NCI-H146 (cell line): ENCODE measurements around the gene PHACTR2.

Experiments
- DNase-seq: peaks from one replicate; lab custom pipeline; 2025; lab: John Stamatoyannopoulos, UW

The PHACTR2 gene

DNA sequence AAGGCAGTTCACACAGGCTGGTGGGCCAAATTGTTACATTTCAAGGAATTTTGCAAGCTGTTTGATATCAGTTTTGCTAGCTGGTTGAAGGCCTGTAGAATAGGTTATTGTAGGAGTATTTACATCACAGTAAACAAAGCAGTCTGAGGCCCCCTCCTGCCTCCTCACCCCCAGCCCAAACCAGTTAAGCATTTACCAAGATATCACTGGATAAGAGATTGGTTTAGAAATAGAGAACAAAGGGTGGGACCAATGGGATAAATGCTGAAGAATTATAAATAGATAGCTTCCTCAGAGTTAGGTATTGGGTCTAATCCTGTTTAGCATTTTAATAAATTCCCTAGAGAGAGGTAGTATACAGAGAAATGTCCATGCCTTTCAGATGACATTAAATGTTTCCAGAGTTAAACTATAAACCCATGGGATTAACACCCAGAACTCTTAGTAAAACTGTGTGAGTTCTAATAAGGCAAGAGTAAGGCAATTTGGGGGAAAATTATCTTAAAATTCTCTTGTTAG is 2.3 kb upstream of the PHACTR2 start:
- no peak for DNase-seq

DNA sequence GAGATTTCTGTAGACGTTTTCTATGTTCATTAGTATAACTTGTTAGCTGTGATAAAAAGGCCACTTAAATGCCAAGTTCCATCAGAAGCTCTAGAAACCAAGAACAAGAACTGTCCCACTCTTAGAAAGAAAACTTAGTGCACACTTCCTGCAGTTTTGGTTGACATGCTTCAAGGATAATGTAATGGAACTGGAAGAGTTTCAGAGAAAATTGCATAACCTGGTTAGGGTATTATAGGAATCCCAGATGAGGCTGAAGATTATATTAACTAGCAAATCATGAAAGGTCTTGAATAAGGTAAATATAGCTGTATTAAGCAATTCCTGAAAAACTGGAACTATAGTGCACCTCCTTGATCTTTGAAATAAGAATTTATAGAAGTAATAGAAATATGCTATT is 1.8 kb upstream of the PHACTR2 start:
- DNase-seq: no peak

DNA sequence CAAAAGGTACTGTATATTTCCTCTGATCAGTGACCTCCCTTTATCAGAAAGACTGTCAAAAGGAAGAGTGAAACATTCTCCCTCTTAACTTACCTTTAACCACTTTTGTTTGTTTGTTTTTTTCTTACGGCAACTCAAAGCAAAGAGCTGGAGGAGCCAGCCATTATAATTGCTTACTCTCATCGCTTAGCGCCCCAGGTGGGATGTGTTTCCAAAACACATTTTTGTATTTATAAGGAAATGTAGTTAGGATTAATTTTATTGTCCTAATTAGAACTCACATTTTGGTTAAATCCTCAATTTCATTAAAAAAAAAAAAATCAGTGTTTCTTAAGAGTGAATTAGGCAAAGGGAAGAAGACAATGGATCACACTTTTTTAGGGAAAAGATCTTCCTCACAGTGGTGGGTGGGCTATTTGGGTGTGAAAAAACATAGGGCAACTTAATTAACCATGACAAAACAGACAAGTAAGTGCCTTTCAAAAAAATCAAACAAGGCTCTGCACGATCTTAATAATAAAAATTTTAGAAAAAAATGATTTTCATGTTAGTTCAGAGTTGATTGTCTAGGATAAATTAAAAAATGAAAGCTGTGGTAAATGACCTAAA is 1.2 kb upstream of the PHACTR2 start:
- DNase-seq: no peak

- DNase-seq: no peak
Measured at GRCh38 chr6:143677577-143677890, 231 bp upstream of the PHACTR2 start.

GRCh38 chr6:143679041-143679440 is 1.3 kb downstream of the PHACTR2 start:
- DNase-seq: no peak

GRCh38 chr6:143680141-143680540 is 2.4 kb downstream of the PHACTR2 start:
- DNase-seq: no peak

- no peak for DNase-seq
Measured at GRCh38 chr6:143682805-143683204, 5.0 kb downstream of the PHACTR2 start.

DNA sequence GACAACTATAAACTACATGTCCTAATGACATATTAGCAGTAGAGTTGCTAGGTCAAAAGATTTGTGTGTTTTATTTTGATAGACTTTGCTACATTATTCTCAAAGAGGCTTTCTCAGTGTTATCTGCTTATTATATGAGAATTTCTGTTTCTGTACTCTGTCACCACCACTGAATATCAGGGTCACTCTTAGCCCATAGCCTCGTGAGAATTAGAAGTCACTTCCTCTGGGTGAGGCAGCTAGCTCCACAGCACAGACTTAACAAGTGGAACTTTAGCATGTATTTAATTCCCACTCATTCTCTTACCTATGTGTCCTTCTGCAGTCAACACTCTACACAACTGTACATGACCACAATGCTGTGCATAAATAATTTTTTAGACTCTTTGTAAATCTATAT is 6.7 kb downstream of the PHACTR2 start:
- no peak for DNase-seq

DNA sequence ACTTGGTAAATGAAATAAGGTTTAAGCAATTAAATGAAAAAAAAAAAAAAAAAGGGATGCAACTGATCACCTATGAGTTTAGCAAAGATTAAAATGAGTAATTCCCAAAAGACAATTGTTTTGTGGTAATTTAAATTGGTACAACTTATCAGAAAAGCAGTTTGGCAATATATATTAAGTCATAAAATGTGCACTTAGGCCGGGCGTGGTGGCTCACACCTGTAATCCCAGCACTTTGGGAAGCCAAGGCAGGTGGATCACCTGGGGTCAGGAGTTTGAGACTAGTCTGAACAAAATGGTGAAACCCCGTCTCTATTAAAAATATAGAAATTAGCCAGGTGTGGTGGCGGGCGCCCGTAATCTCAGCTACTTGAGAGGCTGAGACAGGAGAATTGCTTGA is 7.9 kb downstream of the PHACTR2 start:
- no peak for DNase-seq

DNA sequence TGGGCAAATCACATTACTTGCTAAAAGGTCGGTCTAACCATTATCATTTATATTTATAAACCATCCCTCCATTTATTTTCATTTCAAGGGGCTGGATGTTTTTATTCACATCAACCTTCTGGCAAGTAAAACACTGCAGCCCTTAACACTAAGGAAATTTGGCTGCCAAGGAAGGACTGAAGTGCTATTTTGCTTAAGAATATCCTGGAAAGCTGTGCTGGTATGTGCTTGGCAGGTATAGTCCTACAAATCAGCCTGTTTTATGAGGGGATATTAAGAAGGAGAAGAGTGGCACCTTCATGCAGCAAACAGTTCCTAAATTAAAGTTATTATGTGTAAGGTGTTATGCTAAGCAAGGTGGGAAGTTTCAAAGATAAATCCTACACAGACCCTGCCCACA is 9.8 kb downstream of the PHACTR2 start:
- DNase-seq: no peak

- DNase-seq: no peak
Measured at GRCh38 chr6:143688681-143689080, 10.9 kb downstream of the PHACTR2 start.

- no peak for DNase-seq
Measured at GRCh38 chr6:143689852-143690251, 12.1 kb downstream of the PHACTR2 start.

GRCh38 chr6:143691155-143691554 is 13.4 kb downstream of the PHACTR2 start:
- no peak for DNase-seq

- no peak for DNase-seq
Measured at GRCh38 chr6:143691900-143692636, 14.3 kb downstream of the PHACTR2 start.

GRCh38 chr6:143692696-143693095 is 14.9 kb downstream of the PHACTR2 start:
- no peak for DNase-seq

GRCh38 chr6:143694013-143694412 is 16.2 kb downstream of the PHACTR2 start:
- DNase-seq: no peak

DNA sequence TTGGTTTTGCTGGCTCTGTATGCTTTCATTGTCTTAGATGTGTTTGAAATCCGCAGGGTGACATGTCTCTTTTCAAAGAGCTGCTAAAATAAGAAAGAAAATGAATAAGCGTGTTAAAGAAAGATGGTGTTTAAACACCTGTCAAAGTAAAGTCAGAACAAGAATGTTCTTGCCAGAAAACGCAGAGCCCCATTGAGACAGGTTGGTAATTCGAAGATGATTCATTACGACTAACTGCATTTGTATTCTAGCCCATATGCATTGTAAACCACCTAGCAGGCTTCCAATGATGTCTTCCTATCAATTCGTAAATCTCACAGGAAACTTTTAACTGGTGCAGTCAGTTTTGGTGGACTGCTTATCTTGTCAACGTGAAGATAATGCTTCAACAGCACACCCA is 16.8 kb downstream of the PHACTR2 start:
- peak; percentile 76 for DNase-seq

GRCh38 chr6:143695130-143695968 is 17.6 kb downstream of the PHACTR2 start:
- peak; percentile 44 for DNase-seq

DNA sequence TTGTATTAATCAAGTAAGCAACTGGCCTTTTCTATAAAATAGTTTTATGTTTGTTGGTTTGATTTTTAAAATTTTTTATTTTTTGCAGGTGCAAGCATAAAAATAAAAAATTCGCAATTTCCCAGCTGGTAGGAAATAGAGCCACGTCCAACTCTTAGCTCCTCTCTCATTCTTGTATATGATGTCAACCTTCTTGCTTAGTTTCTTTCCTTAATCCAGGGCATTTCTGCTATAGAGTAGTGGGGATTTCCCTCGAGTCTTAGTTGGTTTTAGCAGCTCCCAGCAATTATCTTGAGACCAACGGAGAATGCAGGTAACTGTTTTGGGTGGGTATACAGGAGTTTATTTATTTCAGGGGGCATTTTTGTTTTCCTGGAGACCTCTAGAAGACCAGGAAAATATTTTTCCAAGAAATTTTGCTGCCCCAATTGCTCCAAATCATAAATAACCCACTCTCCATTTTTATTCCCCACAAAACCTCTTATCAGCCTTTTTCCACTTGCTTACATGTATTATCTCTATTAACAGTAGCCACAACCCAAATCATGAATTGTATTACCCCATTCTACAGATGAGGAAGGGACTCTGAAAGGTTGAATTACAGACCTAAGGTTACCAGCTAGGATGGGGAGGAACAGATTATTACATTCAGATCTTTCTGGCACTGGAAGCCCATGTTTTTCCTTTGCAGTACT is 18.4 kb downstream of the PHACTR2 start:
- no peak for DNase-seq

GRCh38 chr6:143696664-143697000 is 18.9 kb downstream of the PHACTR2 start:
- DNase-seq: no peak

DNA sequence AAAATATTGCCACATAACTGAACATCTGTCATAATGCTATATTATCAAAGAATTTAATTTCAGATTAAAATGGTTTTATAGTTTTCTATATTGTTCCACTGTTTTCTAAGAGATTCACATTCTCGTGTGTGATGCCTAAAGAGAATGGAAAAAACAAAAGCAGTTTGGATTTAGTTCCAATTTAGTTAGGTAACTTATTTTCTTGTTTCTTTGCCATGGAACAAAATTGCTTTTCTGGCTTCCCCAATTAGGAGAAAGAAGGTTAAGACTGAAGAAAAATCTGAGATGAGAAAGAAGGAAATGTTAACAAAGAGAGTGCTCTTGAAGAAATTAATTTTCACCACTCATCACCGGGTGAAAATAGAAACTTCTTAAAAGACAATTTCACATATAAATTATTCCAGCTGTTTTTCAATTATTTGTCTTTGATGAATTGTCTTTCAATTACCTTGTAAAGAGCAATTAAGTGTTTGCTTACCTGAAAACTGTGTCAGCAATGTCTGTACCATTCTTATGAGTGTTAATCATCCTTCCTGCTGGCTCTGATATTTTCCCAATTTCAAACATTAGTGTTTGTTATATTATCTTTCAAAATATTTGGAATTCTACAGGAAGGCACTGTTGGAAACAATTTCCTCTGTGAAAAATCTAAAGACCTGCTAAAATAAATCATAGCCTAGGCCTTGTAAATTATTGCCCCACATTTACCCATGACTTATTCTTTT is 19.5 kb downstream of the PHACTR2 start:
- DNase-seq: peak; percentile 18

- DNase-seq: no peak
Measured at GRCh38 chr6:143698329-143698728, 20.6 kb downstream of the PHACTR2 start.
